ENCODE data around the gene NPL.

The NPL gene

GRCh38 chr1:182869241-182869666, 79.7 kb downstream of the NPL start:
- Histone ChIP-seq H3K4me1 (ENCODE audit: insufficient read depth, low read length) (no peaks in the 10 kb centered on the region), H3K79me2 (ENCODE audit: insufficient read depth, low read length) (peaks cover 33% of the 10 kb centered on the region), H3K27me3 (ENCODE audit: insufficient read depth, low read length, poor library complexity) (no peaks in the 10 kb centered on the region), H3K27ac (ENCODE audit: low read length) (no peak overlapping the region; the same call in 1 of the 2 replicates), H3K4me3 (ENCODE audit: low read depth in 1 of 2, low read length in 2 of 2) (no peak overlapping the region), H3K4me2 (ENCODE audit: insufficient read depth, low read length) (no peak overlapping the region), H3K36me3 (ENCODE audit: insufficient read depth, low read length) (peaks cover 99% of the 10 kb centered on the region), H2AFZ (ENCODE audit: low read depth, low read length) (no peak overlapping the region), H3K9me3 (ENCODE audit: insufficient read depth, low read length, severe bottlenecking) (no peaks in the 10 kb centered on the region), H4K20me1 (ENCODE audit: insufficient read depth, low read length) (peaks cover 25% of the 10 kb centered on the region), H3K9ac (ENCODE audit: low read depth, low read length) (no peak overlapping the region)
- TF ChIP-seq CTCF (IDR thresholded peaks at IDR 0.05; ENCODE audit: borderline replicate concordance, extremely low read depth, low read length, poor library complexity, severe bottlenecking), result no peak
- TF ChIP-seq EZH2 (IDR thresholded peaks at IDR 0.05; ENCODE audit: borderline replicate concordance, low read depth, low read length, severe bottlenecking), result no peak
- ATAC-seq (ENCODE audit: insufficient read depth, low read depth) (no peak), DNase-seq (no peak)

- no peak for TF ChIP-seq CTCF (IDR thresholded peaks at IDR 0.05; ENCODE audit: borderline replicate concordance, extremely low read depth, low read length, poor library complexity, severe bottlenecking)
- TF ChIP-seq EZH2 (IDR thresholded peaks at IDR 0.05; ENCODE audit: borderline replicate concordance, low read depth, low read length, severe bottlenecking), result no peak
- Histone ChIP-seq H4K20me1 (ENCODE audit: insufficient read depth, low read length) (peaks cover 15% of the 10 kb centered on the region), H3K79me2 (ENCODE audit: insufficient read depth, low read length) (peaks cover 15% of the 10 kb centered on the region), H3K4me1 (ENCODE audit: insufficient read depth, low read length) (no peaks in the 10 kb centered on the region), H3K36me3 (ENCODE audit: insufficient read depth, low read length) (peaks cover 99% of the 10 kb centered on the region), H3K4me3 (ENCODE audit: low read depth in 1 of 2, low read length in 2 of 2) (no peak overlapping the region), H3K27ac (ENCODE audit: low read length) (no peak overlapping the region), H2AFZ (ENCODE audit: low read depth, low read length) (no peak overlapping the region), H3K9ac (ENCODE audit: low read depth, low read length) (no peak overlapping the region), H3K9me3 (ENCODE audit: insufficient read depth, low read length, severe bottlenecking) (no peaks in the 10 kb centered on the region), H3K27me3 (ENCODE audit: insufficient read depth, low read length, poor library complexity) (no peaks in the 10 kb centered on the region), H3K4me2 (ENCODE audit: insufficient read depth, low read length) (no peak overlapping the region)
- DNase-seq (no peak), ATAC-seq (ENCODE audit: insufficient read depth, low read depth) (no peak)
These were observed 83.3 kb downstream of the NPL start for GRCh38 chr1:182872881-182873280.

GRCh38 chr1:182875889-182876288, 86.3 kb downstream of the NPL start:
- ATAC-seq (ENCODE audit: insufficient read depth, low read depth), result no peak
- Histone ChIP-seq H4K20me1 (ENCODE audit: insufficient read depth, low read length) (peaks cover 3% of the 10 kb centered on the region; the same call in 1 of the 2 replicates), H3K4me2 (ENCODE audit: insufficient read depth, low read length) (no peak overlapping the region)

More at GRCh38 chr1:182875889-182876288, 86.3 kb downstream of the NPL start:
- H3K27me3 ChIP-seq (ENCODE audit: insufficient read depth, low read length, poor library complexity), result no peaks in the 10 kb centered on the region
- DNase-seq, result no peak
- no peak overlapping the region for H3K9ac ChIP-seq (ENCODE audit: low read depth, low read length)
- peaks cover 100% of the 10 kb centered on the region for H3K36me3 ChIP-seq (ENCODE audit: insufficient read depth, low read length)
- no peak for TF ChIP-seq EZH2 (IDR thresholded peaks at IDR 0.05; ENCODE audit: borderline replicate concordance, low read depth, low read length, severe bottlenecking)
- no peak for TF ChIP-seq CTCF (IDR thresholded peaks at IDR 0.05; ENCODE audit: borderline replicate concordance, extremely low read depth, low read length, poor library complexity, severe bottlenecking)
- H3K9me3 ChIP-seq (ENCODE audit: insufficient read depth, low read length, severe bottlenecking), result no peaks in the 10 kb centered on the region
- H3K27ac ChIP-seq (ENCODE audit: low read length), result no peak overlapping the region
- H3K4me3 ChIP-seq (ENCODE audit: low read depth in 1 of 2, low read length in 2 of 2), result no peak overlapping the region
- H3K4me1 ChIP-seq (ENCODE audit: insufficient read depth, low read length), result no peaks in the 10 kb centered on the region
- peaks cover 3% of the 10 kb centered on the region; the same call in 1 of the 2 replicates for H3K79me2 ChIP-seq (ENCODE audit: insufficient read depth, low read length)
- no peak overlapping the region for H2AFZ ChIP-seq (ENCODE audit: low read depth, low read length)
